AML-193 (cell line): ENCODE results near the gene SPRED2.

Experiments used
- DNase-seq, 2 experiments: peaks; one replicate each; lab custom pipeline; 2025; lab: John Stamatoyannopoulos, UW

The SPRED2 gene

GRCh38 chr2:65277118-65277517 lies 155.3 kb downstream of the SPRED2 start:
- no peak for DNase-seq

GRCh38 chr2:65276609-65277008 lies 155.8 kb downstream of the SPRED2 start:
- no peak for DNase-seq

- DNase-seq: no peak
Observed at GRCh38 chr2:65275141-65275915, 157.1 kb downstream of the SPRED2 start.

GRCh38 chr2:65273344-65273743 lies 159.1 kb downstream of the SPRED2 start:
- DNase-seq: no peak

GRCh38 chr2:65268957-65269356 lies 163.4 kb downstream of the SPRED2 start:
- DNase-seq: no peak

GRCh38 chr2:65267008-65267407 lies 165.4 kb downstream of the SPRED2 start:
- DNase-seq: no peak

GRCh38 chr2:65265671-65266045 lies 166.7 kb downstream of the SPRED2 start:
- no peak for DNase-seq

GRCh38 chr2:65264821-65265670 lies 167.4 kb downstream of the SPRED2 start:
- peak; percentile 47 to 50 for DNase-seq

- DNase-seq: no peak
Observed at GRCh38 chr2:65263986-65264385, 168.4 kb downstream of the SPRED2 start.

GRCh38 chr2:65263262-65263661 lies 169.1 kb downstream of the SPRED2 start:
- no peak for DNase-seq

- DNase-seq: no peak
Observed at GRCh38 chr2:65261676-65262075, 170.7 kb downstream of the SPRED2 start.
